HepG2 (cell line): Measurements from ENCODE around the gene CPHXL2. TPM values are rescaled to one million over a fixed set of nuclear protein-coding genes. Genes with fewer than 3 reads are reported as not detected.

Experiments used
- GRHL1 ChIP-seq: sonication (generic); formaldehyde crosslinking; conservative IDR thresholded peaks from 2 replicates; pipeline ENCODE4 v1.8.0; 2022; ENCODE audit warnings: missing genetic modification reagents
- HNF1A ChIP-seq, 2 experiments: sonication (generic) in 1 of 2; formaldehyde crosslinking in 1 of 2; IDR thresholded peaks; 2 replicates each; pipeline versions ENCODE4 v1.4.0 to v1.6.1; 2016 to 2020; ENCODE audit warnings: borderline replicate concordance in 1 of 2, low read depth in 1 of 2, mild to moderate bottlenecking in 1 of 2, missing genetic modification reagents in 1 of 2
- MLXIP ChIP-seq: sonication (generic); formaldehyde crosslinking; IDR thresholded peaks from 2 replicates; pipeline ENCODE4 v1.9.0; 2021; ENCODE audit warnings: missing genetic modification reagents, borderline replicate concordance
- PLSCR1 ChIP-seq: sonication (generic); formaldehyde crosslinking; IDR thresholded peaks from 2 replicates; pipeline ENCODE4 v1.5.0; 2020; ENCODE audit warnings: missing genetic modification reagents, mild to moderate bottlenecking, borderline replicate concordance
- RBM22 ChIP-seq: fragments of 200-400 bp; formaldehyde crosslinking; optimal IDR thresholded peaks from 2 replicates; pipeline ENCODE3; 2017; ENCODE audit warnings: mild to moderate bottlenecking, low read length, moderate library complexity
- SKIL ChIP-seq: sonication (generic); formaldehyde crosslinking; IDR thresholded peaks from 2 replicates; pipeline ENCODE4 v1.8.0; 2022; ENCODE audit warnings: missing genetic modification reagents, mild to moderate bottlenecking, moderate library complexity, borderline replicate concordance
- SMAD1 ChIP-seq: sonication (generic); formaldehyde crosslinking; IDR thresholded peaks from 2 replicates; pipeline ENCODE4 v1.4.0; 2020; ENCODE audit warnings: missing genetic modification reagents, low read depth, mild to moderate bottlenecking, borderline replicate concordance
- ZBTB21 ChIP-seq: sonication (generic); formaldehyde crosslinking; IDR thresholded peaks from 2 replicates; pipeline ENCODE4 v1.4.0; 2020; ENCODE audit warnings: missing genetic modification reagents
- ZNF574 ChIP-seq: sonication (generic); formaldehyde crosslinking; IDR thresholded peaks from 2 replicates; pipeline ENCODE4 v1.4.0; 2020; ENCODE audit warnings: missing genetic modification reagents
- ZNF749 ChIP-seq: sonication (generic); formaldehyde crosslinking; IDR thresholded peaks from 2 replicates; pipeline ENCODE4 v1.8.0; 2022; ENCODE audit warnings: mild to moderate bottlenecking, missing genetic modification reagents, moderate library complexity, borderline replicate concordance
- polyA plus RNA-seq, 8 experiments: library from polyadenylated mRNA; depleted of rRNA in 3 of 8; stranded (reverse) in 7 of 8; unstranded in 1 of 8; fragments of >200 nt; fragmentation: Illumina TruSeq in 4 of 8; extraction: Trizol in 4 of 8; gene quantifications; 2 replicates each; pipeline versions ENCODE4 v1.2.1 to v1.2.3, GENCODE V29; 2011 to 2016; ENCODE audit warnings: low read depth in 4 of 8, missing spikeins in 1 of 8, mixed read lengths in 1 of 8; ENCODE audit not compliant: insufficient read depth in 1 of 8
- total RNA-seq, 5 experiments: library from RNA; depleted of rRNA; stranded (reverse); fragments of >200 nt; fragmentation: Illumina TruSeq; extraction: Trizol; gene quantifications; 2 replicates each; pipeline ENCODE4 v1.2.3, GENCODE V29; 2016; ENCODE audit warnings: low read depth in 1 of 5

CPHXL2 gene
- total and polyA plus RNA-seq, 2 of the 13 experiments (the other 11 are each of a cell fraction or from before 2014, with no cell fraction given): not detected

- TF ChIP-seq SKIL (CRISPR knock-in tag) (no peak), ZBTB21 (0 out of 2 replicates have a peak, but pooled peaks have one; percentile 28), HNF1A (IDR thresholded peaks at IDR 0.05; ENCODE audit: low read depth) (no peak), HNF1A (CRISPR knock-in tag; IDR thresholded peaks at IDR 0.05; ENCODE audit: borderline replicate concordance) (peak; percentile 54), GRHL1 (CRISPR knock-in tag) (no peak), RBM22 (peak; percentile 78), ZNF574 (peak; percentile 81), SMAD1 (CRISPR knock-in tag) (peak; percentile 11; the same call in 1 of the 2 replicates), MLXIP (CRISPR knock-in tag) (0 out of 2 replicates have a peak, but pooled peaks have one; percentile 55), ZNF749 (CRISPR knock-in tag) (peak; percentile 85; the same call in 1 of the 2 replicates), PLSCR1 (0 out of 2 replicates have a peak, but pooled peaks have one; percentile 71)
Measured at GRCh38 chr16:75647492-75648264, 29.1 kb downstream of the CPHXL2 start, which contains the start of the genes KARS1 and TERF2IP (continued).
